A673 (cell line): ENCODE measurements around the gene GMDS. TPM values are rescaled to one million over a fixed set of nuclear protein-coding genes. Genes with fewer than 3 reads are reported as not detected.

Source experiments
- BruUV-seq: library from RNA; stranded (reverse); fragments of 400-500 nt; replicated peaks from 2 replicates; lab custom pipeline; 2021; lab: Mats Ljungman, UMichigan
- CTCF ChIA-PET: fragments of 300-600 bp; sonication (Branson Sonifier 250); formaldehyde crosslinking; loops from one replicate; lab custom pipeline; 2022; ENCODE audit warnings: antibody characterized with exemption; lab: Charles Lee
- POLR2A ChIA-PET: fragments of 300-600 bp; sonication (Branson Sonifier 250); formaldehyde crosslinking; loops from one replicate; lab custom pipeline; 2022; ENCODE audit warnings: antibody characterized with exemption; ENCODE audit not compliant: low non-redundant PET; lab: Charles Lee
- DNase-seq: peaks from one replicate; pipeline ENCODE4 v3.0.0-alpha.2; 2015; ENCODE audit warnings: low spot score
- H3K27ac ChIP-seq: fragments of 200-600 bp; sonication (generic); 2 replicates; pipeline ENCODE4 v1.5.1; 2016; ENCODE audit warnings: mixed run types, low read depth, mild to moderate bottlenecking, mixed read lengths, antibody characterized with exemption, low read length; ENCODE audit not compliant: poor library complexity, severe bottlenecking
- H3K27me3 ChIP-seq: fragments of 200-600 bp; sonication (generic); replicated peaks from 2 replicates; pipeline ENCODE4 v1.6.1; 2017; ENCODE audit warnings: mixed run types, low read depth, mild to moderate bottlenecking, mixed read lengths, antibody characterized with exemption, low read length; ENCODE audit not compliant: insufficient read depth, poor library complexity
- H3K36me3 ChIP-seq: fragments of 200-600 bp; sonication (generic); 2 replicates; pipeline ENCODE4 v1.6.1; 2016; ENCODE audit warnings: mixed run types, mild to moderate bottlenecking, mixed read lengths, antibody characterized with exemption, low read length; ENCODE audit not compliant: insufficient read depth, poor library complexity, severe bottlenecking
- H3K4me1 ChIP-seq: fragments of 200-600 bp; sonication (generic); 2 replicates; pipeline ENCODE4 v1.6.1; 2017; ENCODE audit warnings: mixed run types, mild to moderate bottlenecking, mixed read lengths, antibody characterized with exemption, low read length; ENCODE audit not compliant: insufficient read depth, poor library complexity, severe bottlenecking
- H3K4me3 ChIP-seq: fragments of 200-600 bp; sonication (generic); 2 replicates; pipeline ENCODE4 v1.5.1; 2016; ENCODE audit warnings: low read depth, mixed run types, mild to moderate bottlenecking, mixed read lengths, low read length; ENCODE audit not compliant: poor library complexity, severe bottlenecking
- H3K9me3 ChIP-seq: fragments of 200-600 bp; sonication (generic); 2 replicates; pipeline ENCODE4 v1.6.1; 2016; ENCODE audit warnings: mixed run types, low read depth, mild to moderate bottlenecking, mixed read lengths, antibody characterized with exemption, low read length; ENCODE audit not compliant: poor library complexity, severe bottlenecking
- CTCF ChIP-seq: fragments of 300-800, 200-600 bp; sonication (generic); conservative IDR thresholded peaks from 2 replicates; pipeline ENCODE4 v1.5.1; 2017; ENCODE audit warnings: low read depth, mild to moderate bottlenecking, antibody characterized with exemption, low read length, moderate library complexity, mixed read lengths
- EZH2 ChIP-seq: fragments of 200-600 bp; sonication (generic); IDR thresholded peaks from 2 replicates; pipeline ENCODE4 v1.6.1; 2017; ENCODE audit warnings: borderline replicate concordance, low read depth, mild to moderate bottlenecking, mixed read lengths, antibody characterized with exemption, low read length; ENCODE audit not compliant: poor library complexity, severe bottlenecking
- intact Hi-C: fragments of 100-400 bp; cut with micrococcal nuclease; formaldehyde crosslinking; loops from one replicate; pipeline ENCODE4 v1.10.0; 2022; ENCODE audit not compliant: unreplicated experiment
- total RNA-seq: library from RNA; stranded (reverse); gene quantifications from 2 replicates; pipeline ENCODE4 v1.2.3, GENCODE V29; 2021

GMDS gene
- total RNA-seq, 1 experiment from 2014 or later = 15.2 TPM

- no peak for DNase-seq
- no peaks in the 10 kb centered on the region for H3K9me3 ChIP-seq
- TF ChIP-seq CTCF = no peak
- TF ChIP-seq EZH2 = no peak
- no peak overlapping the region for H3K4me3 ChIP-seq
- ChIA-PET CTCF (no interaction called here), POLR2A (no interaction called here)
- no TSS peak for BruUV-seq
- H3K4me1 ChIP-seq = peaks cover 2% of the 10 kb centered on the region
- intact Hi-C loops = no loop called here
- H3K36me3 ChIP-seq = no peaks in the 10 kb centered on the region
- no peak overlapping the region for H3K27ac ChIP-seq
- no peaks in the 10 kb centered on the region for H3K27me3 ChIP-seq
Measured at GRCh38 chr6:1662534-1662933, 582.9 kb downstream of the GMDS start.

GRCh38 chr6:1659816-1660215 lies 585.6 kb downstream of the GMDS start:
- H3K4me3 ChIP-seq = no peak overlapping the region
- DNase-seq = no peak
- BruUV-seq = no TSS peak
- POLR2A ChIA-PET = no interaction called here
- no peaks in the 10 kb centered on the region for H3K36me3 ChIP-seq
- intact Hi-C loops = no loop called here
- no peaks in the 10 kb centered on the region for H3K9me3 ChIP-seq
- TF ChIP-seq EZH2 (no peak), CTCF (no peak)
- no peaks in the 10 kb centered on the region for H3K27me3 ChIP-seq
- H3K27ac ChIP-seq = no peak overlapping the region
- H3K4me1 ChIP-seq = peaks cover 11% of the 10 kb centered on the region
- CTCF ChIA-PET = no interaction called here

- CTCF ChIA-PET = no interaction called here
- Histone ChIP-seq H3K9me3 (no peaks in the 10 kb centered on the region), H3K4me3 (no peak overlapping the region), H3K27ac (no peak overlapping the region), H3K27me3 (no peaks in the 10 kb centered on the region), H3K36me3 (no peaks in the 10 kb centered on the region), H3K4me1 (peaks cover 11% of the 10 kb centered on the region)
- no TSS peak for BruUV-seq
- POLR2A ChIA-PET = no interaction called here
- no peak for DNase-seq
- intact Hi-C loops = no loop called here
- TF ChIP-seq EZH2 (no peak), CTCF (no peak)
Measured at GRCh38 chr6:1658212-1659005, 587.0 kb downstream of the GMDS start.
